GM21786 (cell line): ENCODE data around the gene GALNT12.

ENCODE experiments used
- ATAC-seq: cut with Tn5 transposase; IDR thresholded peaks from one replicate; pipeline ENCODE4 v1.9.1; 2021; ENCODE audit not compliant: unreplicated experiment

GALNT12 gene

DNA sequence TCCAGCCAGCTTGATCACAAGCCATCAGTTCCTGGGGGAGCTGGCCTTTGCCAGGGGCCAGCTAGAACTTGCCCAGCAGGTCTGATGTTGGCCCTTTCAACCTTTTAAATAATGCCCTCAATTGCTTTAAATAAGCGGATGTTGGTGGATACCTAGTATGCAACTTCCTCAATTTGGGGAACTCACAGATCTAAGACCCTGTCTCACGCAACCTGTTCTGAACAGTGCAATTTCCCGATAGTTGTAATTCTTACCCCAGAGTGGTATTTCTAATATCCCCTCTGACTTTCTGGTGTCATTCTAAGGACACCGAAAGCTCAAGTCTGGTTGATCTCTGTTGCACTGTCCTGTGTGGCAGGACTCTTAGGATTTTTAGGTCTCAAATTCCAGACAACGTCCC, 23.1 kb downstream of the GALNT12 start:
- ATAC-seq, result no peak

DNA sequence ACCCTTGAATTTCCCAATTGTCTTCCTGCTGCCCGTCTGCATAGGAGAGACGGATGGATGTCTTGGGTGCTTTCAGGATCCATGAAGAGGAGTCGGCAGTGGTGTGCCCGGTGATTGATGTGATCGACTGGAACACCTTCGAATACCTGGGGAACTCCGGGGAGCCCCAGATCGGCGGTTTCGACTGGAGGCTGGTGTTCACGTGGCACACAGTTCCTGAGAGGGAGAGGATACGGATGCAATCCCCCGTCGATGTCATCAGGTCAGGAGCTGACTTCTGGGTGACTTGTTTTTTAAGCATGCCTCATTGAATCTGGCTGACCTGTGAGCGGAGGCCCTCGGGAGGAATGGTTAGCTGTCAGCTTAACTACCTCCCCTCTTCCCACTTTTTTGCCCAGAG, 24.2 kb downstream of the GALNT12 start:
- no peak for ATAC-seq

DNA sequence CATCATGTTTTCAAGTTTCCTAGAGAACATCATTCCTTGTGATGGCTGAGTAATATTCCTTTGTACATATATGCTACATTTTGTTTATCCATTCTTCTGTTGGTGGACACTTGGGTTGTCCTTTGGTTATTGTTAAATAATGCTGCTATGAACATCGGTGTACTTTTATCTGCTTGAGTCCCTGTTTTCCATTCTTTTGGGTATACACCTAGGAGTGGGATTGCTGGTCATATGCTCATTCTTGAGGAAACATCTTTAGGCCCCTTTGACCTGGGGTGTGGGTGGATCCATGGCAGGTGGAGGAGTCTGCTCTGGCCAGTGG, 25.3 kb downstream of the GALNT12 start:
- ATAC-seq, result no peak

DNA sequence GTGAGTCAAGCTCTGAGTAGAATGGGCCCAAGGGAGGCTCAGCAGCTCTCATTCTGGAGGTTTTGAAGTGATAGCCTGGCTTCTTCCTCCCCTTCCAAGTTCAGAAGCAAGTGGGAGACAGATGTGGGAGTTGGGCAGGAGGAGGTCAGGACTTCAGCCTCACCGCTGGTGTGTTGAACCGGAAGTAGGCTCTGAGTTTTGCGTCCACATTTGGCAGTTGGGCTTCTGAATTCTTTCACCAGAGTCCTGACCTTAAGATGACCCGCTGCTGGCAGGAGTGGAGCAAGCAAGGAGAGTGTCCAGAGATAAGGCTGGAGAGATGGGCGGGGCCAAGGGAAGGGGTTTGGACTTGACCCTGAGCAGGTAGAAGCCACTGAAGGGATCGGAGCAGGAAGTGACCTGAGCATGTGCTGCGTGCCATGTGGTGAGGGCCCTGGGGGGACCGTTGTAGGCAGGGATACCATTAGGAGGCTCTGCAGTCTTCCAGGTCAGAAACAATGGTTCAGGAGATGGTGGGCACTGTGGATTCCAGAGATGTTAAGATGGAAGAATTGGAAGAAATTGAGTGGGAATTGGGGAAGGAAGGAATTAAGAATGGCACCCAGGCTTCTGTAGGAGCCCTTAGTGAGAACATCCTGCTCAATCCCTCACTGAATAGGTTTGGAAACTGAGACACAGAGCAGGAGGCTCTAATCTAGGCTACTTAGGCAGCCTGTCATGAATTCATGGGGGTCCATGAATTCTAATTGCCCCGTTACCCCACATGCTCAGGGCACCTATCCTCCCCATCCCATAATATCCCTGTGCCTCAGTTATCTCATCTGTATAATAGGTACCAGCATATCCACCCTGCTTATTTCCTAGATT, 25.9 kb downstream of the GALNT12 start:
- no peak for ATAC-seq

DNA sequence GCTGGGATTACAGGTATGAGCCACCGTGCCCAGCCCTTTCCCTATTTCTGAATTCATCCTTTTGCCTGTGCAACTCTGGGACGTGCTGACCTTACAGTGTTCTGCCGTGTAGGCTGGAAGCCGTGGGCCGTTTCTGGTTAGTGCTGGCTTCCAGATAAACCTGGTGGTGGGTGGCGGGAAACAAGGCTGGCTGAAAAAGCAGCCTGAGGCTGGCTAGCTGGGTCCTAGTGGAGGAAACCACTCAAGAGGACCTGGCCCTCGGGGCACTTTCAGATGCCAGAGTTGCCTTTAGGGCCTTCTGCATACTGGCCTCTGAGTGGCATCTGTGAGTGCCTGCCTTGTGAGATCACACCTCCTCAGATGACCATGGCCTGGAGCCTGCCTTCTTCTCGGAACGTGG, 26.9 kb downstream of the GALNT12 start:
- ATAC-seq, result no peak

DNA sequence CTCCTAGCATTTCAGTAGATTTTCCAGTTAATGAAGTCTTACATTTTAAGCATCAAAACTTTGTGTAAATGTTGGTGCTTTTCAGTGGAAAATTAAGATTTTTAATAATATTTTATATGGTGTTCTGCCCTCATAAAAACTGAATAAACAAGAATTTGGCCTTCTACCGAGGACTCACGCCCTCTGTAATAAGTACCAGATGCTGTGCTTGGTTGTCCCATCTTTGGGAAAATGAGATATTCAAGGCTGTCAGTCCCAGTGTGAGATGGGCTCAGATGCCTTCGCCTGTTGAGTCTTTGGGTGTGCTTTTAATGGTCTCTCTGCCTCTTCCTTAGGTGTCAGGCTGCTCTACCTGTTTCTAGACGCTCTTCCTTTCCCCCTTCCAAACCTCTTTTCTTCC, 28.7 kb downstream of the GALNT12 start:
- ATAC-seq, result no peak

DNA sequence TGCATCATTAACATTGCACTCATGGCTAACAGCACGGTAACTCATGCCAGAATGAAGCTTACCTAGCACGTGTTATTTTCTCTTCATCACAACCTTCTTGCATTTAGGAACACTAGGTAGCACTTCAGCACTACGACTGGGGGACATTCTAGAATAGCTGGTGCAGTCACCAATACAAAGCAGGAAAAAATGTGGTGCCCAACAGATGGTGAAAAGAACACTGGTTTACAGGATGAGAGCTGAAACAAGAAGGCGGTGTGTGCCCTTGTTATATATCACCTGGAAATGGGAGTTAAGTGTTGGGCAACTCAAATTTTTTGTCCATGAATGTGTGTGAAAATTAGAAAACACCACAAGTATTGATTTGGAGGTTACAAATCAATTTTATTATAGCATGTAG, 30.0 kb downstream of the GALNT12 start:
- ATAC-seq, result no peak

DNA sequence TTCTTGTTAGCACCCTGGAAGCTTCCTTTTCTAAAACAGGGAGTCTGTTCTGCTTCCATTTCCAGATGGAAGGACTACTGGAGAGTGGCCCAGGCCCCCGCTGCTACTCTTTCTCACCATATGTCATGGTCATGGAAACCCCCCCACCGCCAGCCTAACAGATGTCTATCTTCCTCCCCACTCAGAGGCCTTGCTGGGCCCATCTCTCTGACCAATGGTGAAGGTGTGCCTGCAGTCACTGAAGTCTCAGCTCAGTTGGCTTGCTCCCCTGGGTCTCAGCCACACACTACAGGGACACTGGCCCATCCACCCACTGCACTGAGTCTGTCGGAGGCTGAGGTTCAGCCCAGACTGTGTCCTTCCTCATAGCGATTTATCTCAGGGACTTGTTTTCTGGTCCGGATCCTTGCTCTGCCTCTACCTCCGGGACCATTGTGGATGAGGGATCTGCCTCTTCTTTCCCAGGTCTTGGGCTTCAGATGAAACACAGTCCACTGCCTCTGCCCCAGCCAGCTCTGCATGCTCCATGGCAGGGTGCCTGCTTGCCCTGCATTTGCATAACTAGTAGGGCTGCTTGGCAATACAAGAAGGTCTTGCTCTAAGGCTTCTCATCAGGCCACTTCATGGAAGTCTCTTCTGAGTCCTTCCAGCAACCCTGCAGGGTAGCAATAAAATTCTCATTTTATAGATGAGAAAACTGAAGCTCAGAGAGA, 30.8 kb downstream of the GALNT12 start:
- no peak for ATAC-seq

DNA sequence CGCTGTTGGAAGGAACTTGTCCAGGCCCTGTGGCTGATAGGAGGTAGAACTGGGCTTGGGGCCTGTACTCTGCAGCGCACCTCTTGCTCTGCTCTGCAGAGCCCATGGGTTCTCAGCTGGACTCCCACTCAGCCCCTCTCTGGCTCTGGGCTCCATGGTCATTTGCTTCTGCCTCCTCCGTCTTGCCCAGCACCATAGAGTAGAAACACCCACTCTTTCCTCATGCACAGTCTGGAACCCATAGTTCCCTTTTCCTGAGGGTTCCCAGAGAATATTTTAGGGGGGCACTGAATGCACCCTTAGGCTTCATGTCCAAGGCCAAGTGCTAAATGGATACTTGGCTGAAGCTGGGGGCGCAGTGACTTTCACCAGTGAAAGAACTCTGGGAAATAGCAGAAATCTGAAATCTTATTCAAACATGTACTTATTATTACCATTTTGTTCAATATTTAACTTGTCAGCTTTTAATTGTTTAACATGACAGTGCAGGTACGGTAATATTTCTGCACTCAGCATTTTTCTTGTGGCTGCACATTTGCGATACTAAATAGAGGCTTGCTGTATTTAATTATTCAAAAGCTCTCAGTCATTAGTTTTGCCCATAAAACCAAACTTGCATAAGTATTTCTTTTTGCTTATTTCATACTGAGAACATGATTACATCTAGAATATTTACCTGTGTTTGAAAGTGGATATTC, 31.5 kb downstream of the GALNT12 start:
- ATAC-seq, result no peak

DNA sequence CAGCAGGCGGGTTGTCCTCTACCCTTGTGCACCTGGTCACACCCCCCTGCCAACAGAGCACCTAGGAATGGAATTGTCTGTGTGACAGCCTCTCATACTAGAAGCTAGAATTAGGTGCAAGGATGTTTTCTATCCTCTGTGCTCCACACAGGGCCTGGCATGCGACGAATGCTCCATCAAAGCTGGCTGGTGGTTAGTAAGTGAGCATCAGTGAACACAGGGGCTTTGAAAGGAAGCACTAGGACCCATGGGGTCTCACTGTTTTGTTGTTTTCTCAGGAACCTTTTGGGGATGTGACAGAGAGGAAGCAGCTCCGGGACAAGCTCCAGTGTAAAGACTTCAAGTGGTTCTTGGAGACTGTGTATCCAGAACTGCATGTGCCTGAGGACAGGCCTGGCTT, 32.3 kb downstream of the GALNT12 start:
- no peak for ATAC-seq

DNA sequence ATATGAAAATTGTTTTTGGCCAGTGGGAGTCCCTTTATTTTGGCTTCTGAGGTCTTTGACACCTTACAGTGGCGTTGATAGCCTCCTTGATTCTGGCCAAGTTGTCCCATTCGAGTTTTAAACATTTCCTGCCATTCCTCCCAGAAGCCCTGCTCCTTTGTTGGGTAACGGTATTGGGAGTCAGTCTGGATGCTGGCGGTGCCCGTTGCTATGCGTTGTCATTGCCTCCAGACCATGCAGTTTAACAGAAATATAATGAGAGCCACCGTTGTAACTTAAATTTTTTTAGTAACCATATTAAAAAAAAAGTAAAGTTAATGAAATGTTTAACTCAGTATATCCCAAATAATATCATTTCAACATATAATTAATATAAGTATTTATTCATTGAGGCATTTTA, 35.0 kb downstream of the GALNT12 start:
- no peak for ATAC-seq

DNA sequence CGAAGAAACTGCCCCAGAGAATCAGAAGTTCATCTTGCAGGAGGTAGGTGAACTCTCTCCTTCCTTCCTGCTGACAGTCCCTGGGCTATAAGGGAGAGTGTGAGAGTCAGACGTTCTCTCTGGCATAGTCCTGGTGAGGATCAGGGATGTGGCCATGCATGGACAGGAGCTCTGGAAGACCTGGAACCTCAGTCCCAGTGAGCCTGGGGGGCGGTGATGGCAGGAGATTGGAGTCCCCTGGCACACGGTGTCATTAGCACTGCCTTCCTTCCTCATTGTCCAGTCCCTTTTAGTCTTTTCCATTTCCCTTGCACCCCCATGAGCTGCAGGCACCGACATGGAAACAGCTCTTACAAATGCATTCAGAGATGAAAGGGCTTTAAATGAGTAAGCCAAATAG, 38.6 kb downstream of the GALNT12 start:
- ATAC-seq, result no peak

DNA sequence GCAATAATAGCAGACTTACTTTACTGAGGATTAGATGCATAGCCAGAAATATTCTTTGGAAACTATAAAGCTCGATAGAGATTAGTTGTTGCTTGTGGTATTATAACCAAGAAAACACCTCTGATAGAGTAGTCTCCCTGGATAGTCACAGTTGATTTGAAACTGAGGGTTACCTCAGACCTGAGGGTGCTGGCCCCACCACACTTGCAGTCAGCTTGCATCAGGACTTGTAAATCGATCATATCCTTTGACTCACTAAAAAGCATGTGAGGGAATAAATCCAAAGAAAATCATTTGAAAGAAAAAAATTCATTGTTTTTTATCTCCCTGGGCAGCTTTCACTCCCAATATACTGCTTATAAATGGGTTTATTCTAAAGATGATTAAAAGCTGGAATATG, 39.4 kb downstream of the GALNT12 start:
- no peak for ATAC-seq

DNA sequence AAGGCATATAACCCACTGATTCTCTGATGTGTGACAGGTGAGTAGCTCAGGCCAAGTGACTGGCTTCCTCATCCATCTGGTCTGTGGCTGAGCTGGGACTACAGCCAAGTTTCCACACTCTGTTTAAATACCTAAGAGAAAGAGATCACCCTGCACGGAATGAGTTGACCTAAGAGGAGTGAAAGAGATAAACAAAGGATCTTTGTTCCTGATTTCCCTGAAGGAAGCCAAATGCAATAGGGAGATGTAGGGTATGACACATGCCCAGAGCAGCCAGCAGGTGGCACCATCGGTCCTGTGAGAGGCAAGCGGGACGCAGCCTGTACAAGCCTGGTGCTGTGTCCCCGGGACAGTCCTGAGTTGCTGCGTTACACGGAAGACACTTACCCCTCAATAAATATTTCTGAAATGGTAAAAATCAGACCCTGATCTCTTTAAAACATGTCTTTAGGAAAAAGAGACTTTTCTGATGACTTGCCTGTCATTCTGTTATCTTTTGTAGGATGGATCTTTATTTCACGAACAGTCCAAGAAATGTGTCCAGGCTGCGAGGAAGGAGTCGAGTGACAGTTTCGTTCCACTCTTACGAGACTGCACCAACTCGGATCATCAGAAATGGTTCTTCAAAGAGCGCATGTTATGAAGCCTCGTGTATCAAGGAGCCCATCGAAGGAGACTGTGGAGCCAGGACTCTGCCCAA, 41.1 kb downstream of the GALNT12 start:
- peak; percentile 95 for ATAC-seq

DNA sequence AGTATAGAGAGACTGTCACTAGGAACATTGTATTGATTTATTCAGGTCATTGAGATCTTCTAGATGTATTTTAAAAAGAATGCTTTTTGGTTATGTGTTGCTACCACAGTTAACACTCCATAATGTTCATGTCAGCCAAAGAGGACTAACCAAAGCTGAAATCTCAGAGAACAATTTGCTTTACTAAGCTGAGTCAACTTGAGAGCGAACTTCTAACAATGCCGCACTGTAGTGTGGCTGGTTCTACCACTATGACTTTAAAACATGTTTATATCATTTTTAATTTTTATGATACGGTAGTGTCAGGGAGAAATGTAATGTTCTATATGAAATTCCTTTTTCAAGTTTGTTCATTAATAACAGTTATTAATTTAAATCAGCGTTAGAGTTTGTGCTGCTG, 42.1 kb downstream of the GALNT12 start:
- no peak for ATAC-seq

DNA sequence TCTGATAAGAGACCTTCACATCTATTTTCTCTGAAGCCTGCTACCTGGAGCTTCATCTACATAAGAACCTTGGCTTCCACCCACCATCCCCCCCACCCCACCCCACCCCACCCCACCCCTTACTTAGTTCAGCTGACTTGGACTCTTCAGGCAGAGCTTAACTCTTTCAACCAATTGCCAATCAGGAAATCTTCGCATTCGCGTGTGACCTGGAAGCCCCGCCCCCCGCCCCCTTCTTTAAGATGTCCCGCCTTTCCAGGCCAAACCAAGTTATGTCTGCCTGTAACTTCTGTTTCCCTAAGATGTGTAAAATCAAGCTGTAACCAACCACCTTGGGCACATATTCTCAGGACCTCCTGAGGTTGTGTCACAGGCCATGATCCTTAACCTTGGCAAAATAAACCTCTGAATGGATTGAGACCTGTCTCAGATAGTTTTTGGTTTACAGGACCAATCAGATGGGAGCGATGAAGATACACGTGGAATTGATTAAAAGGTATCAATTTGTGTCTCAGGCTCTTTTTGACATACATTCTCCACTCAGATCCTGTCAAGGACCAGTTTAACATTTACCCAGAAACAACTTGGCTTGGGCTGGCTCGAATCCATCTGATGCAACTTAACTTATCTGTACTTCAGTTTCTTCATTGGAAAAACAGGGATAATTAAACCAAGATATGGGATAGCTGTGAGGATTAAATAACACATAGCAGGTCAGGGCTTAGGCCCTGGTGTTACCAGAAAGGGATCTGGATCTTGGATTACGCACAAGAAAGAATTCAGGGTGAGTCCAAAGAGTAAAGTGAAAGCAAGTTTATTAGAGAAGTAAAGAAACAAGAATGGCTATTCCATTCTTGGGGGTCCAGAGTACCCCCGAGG, 43.6 kb downstream of the GALNT12 start:
- ATAC-seq, result no peak

DNA sequence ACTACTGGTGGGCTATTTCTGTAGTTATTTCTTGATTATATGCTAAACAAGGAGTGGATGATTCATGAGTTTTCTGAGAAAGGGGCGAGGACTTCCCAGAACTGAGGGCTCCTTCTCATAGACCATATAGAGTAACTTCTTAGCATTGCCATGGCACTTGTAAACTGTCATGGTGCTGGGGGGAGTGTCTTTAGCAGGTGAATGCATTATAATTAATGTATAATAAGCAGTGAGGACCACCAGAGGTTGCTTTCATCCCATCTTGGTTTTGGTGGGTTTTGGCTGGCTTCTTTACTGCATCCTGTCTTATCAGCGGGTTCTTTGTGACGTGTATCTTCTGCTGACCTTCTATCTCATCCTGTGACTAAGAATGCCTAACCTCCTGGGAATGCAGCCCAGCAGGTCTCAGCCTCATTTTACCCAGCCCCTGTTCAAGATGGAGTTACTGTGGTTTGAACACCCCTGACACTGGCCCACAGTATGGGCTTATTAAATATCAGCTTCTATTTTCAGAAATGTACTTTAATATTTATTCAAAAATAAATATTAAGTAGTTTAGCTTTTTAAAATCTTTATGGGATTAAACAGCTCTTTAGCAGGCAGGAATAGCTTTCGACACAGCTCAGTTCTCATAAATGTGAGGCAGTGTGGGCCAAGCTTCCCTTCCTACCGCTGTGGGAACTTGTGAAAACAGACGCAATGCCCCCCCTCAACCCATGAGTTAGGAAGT, 44.4 kb downstream of the GALNT12 start:
- no peak for ATAC-seq

DNA sequence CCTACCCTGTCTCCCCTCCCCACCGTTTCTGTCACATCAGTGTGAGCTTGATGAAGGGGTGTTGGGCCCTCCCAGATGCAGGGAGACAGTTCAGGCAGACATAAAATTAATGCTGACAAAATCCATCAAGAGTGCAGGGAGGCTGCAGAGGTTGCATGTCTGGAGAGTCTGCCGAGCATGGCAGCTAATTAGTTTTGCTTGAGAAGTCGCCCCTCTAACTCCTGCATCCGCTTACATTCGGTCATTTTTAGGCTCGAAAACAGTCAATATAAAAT, 44.9 kb downstream of the GALNT12 start:
- no peak for ATAC-seq

DNA sequence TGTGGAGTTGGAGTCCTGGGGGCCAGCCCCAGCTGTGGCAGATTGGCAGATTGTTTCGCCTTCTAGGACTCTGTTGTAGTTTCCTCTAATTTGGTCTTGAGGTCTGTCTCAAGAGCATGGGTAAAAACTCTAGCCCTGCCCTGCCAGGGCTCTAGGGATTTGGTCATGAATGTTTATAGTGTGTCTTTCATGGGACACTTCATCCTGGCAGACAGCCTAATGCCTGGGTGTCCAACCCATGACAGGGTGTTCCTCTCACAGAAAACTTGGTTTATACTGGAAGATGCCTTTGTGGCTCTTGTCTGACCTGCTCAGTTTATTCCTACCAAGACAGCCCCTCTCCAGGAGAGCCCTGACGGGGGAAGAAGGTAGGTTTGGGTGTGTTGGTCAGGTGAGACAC, 45.5 kb downstream of the GALNT12 start:
- no peak for ATAC-seq

DNA sequence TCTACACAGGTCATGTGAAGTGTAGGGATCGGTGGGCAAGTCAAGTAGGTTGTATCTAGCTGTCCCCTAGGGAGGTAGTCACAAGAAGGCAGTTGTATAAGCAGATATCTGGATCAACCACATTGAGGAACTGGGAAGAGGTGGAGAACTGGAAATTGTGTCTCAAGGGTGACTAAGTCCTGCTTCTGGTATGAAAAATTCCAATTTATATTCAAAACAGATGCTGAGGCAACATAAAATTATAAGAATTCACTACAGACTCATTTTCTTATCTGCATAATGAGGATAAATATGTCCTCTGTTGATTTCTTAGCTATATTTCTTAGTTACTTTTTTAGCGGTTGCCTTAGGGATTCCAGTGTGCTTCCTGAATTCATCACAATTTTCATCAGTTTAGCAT, 46.8 kb downstream of the GALNT12 start:
- no peak for ATAC-seq
